ENCODE results near the gene OASL. TPM values are rescaled to one million over a fixed set of nuclear protein-coding genes. Genes with fewer than 3 reads are reported as not detected.

OASL gene
- total and polyA plus RNA-seq, 10 of the 15 experiments (the other 5 are each of a cell fraction or from before 2014, with no cell fraction given), result 2.3 to 9.1 (median 2.7) TPM

DNA sequence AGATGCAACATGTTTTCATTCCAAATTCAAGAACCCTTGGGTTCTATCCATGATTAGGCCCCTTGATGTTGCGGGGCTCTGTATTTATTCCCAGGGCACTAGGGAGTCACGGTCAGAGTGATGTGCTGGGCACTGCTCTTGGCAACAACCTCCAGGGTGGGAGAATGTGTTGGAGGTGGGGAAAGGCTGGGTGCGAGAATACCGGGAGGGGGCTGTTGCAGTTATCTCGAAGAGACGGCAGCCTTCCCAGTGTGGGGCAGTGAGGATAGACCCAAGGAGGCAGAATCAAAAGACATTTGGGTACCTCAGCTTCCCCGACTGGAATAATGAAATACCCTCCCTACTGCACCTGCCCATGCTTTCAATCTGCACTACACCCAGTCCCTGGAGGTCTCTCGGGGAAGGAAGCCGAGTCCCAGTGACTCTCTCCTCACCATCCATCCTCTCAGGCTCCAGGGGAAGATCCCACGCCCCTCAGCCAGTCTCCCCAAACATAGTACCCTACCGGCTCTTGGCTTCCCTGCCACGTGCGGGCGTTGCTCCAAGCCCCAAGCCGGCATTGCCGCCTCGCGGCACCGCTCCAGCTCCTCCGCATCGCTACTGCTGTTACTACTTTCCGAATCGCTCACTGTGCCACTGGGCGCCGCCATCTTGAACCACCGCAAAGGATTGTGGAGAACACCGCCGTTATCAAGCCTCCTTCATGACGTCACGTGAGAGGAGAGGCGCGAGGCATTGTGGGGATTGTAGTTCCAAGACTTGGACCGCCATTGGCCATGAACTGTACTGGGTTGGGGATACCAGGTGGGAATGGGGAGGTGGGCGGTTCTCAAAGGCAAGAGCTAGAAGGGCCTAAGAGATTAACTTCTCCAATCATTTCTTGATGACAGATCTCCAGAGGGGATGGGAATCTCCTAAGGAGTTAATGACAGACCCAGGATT is 22.9 kb downstream of the OASL start, which contains the start of gene C12orf43 (continued):
- TF ChIP-seq SMAD5 (IDR thresholded peaks at IDR 0.05; ENCODE audit: low read depth), result no peak
- TF ChIP-seq, protein P1, sequence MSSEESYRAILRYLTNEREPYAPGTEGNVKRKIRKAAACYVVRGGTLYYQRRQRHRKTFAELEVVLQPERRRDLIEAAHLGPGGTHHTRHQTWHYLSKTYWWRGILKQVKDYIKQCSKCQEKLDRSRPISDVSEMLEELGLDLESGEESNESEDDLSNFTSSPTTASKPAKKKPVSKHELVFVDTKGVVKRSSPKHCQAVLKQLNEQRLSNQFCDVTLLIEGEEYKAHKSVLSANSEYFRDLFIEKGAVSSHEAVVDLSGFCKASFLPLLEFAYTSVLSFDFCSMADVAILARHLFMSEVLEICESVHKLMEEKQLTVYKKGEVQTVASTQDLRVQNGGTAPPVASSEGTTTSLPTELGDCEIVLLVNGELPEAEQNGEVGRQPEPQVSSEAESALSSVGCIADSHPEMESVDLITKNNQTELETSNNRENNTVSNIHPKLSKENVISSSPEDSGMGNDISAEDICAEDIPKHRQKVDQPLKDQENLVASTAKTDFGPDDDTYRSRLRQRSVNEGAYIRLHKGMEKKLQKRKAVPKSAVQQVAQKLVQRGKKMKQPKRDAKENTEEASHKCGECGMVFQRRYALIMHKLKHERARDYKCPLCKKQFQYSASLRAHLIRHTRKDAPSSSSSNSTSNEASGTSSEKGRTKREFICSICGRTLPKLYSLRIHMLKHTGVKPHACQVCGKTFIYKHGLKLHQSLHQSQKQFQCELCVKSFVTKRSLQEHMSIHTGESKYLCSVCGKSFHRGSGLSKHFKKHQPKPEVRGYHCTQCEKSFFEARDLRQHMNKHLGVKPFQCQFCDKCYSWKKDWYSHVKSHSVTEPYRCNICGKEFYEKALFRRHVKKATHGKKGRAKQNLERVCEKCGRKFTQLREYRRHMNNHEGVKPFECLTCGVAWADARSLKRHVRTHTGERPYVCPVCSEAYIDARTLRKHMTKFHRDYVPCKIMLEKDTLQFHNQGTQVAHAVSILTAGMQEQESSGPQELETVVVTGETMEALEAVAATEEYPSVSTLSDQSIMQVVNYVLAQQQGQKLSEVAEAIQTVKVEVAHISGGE (CRISPR knock-in tag; IDR thresholded peaks at IDR 0.05), result no peak
- TF ChIP-seq CREM (IDR thresholded peaks at IDR 0.05; ENCODE audit: low read depth), result peak; percentile 98
- TF ChIP-seq, protein P2, sequence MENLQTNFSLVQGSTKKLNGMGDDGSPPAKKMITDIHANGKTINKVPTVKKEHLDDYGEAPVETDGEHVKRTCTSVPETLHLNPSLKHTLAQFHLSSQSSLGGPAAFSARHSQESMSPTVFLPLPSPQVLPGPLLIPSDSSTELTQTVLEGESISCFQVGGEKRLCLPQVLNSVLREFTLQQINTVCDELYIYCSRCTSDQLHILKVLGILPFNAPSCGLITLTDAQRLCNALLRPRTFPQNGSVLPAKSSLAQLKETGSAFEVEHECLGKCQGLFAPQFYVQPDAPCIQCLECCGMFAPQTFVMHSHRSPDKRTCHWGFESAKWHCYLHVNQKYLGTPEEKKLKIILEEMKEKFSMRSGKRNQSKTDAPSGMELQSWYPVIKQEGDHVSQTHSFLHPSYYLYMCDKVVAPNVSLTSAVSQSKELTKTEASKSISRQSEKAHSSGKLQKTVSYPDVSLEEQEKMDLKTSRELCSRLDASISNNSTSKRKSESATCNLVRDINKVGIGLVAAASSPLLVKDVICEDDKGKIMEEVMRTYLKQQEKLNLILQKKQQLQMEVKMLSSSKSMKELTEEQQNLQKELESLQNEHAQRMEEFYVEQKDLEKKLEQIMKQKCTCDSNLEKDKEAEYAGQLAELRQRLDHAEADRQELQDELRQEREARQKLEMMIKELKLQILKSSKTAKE (IDR thresholded peaks at IDR 0.05; ENCODE audit: low read depth, poor library complexity, severe bottlenecking), result no peak
- TF ChIP-seq POU2F2 (IDR thresholded peaks at IDR 0.05; ENCODE audit: borderline replicate concordance, low read depth, low read length), result peak; percentile 66; the same call in 1 of the 3 replicates
- TF ChIP-seq ETV6 (conservative IDR thresholded peaks at IDR 0.05 in 1 of 2, IDR thresholded peaks at IDR 0.05 in 1 of 2; ENCODE audit: borderline replicate concordance in 1 of 2, low read depth in 1 of 2), result no peak
- TF ChIP-seq MEF2A (IDR thresholded peaks at IDR 0.05; ENCODE audit: insufficient read depth, low read depth, low read length), result 0 out of 2 replicates have a peak, but pooled peaks have one; percentile 29
- TF ChIP-seq, protein P3, sequence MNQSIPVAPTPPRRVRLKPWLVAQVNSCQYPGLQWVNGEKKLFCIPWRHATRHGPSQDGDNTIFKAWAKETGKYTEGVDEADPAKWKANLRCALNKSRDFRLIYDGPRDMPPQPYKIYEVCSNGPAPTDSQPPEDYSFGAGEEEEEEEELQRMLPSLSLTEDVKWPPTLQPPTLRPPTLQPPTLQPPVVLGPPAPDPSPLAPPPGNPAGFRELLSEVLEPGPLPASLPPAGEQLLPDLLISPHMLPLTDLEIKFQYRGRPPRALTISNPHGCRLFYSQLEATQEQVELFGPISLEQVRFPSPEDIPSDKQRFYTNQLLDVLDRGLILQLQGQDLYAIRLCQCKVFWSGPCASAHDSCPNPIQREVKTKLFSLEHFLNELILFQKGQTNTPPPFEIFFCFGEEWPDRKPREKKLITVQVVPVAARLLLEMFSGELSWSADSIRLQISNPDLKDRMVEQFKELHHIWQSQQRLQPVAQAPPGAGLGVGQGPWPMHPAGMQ (IDR thresholded peaks at IDR 0.05; ENCODE audit: borderline replicate concordance), result no peak
- TF ChIP-seq YY1 (IDR thresholded peaks at IDR 0.05; ENCODE audit: low read depth, low read length), result peak; percentile 100
- peak; percentile 91 for TF ChIP-seq MXI1 (IDR thresholded peaks at IDR 0.05; ENCODE audit: low read depth, low read length)
- 0 out of 2 replicates have a peak, but pooled peaks have one; percentile 40 for TF ChIP-seq BRCA1 (IDR thresholded peaks at IDR 0.05; ENCODE audit: low read depth, low read length)
- no peak for TF ChIP-seq TCF7 (IDR thresholded peaks at IDR 0.05; ENCODE audit: borderline replicate concordance)

Data from GM12878 (cell line).